MCF 10A (cell line): ENCODE data around the gene RTP5. TPM values are rescaled to one million over a fixed set of nuclear protein-coding genes. Genes with fewer than 3 reads are reported as not detected.

Experiments used
- BruUV-seq: library from RNA; stranded (reverse); fragments of 400-500 nt; replicated peaks from 2 replicates; lab custom pipeline; 2021; lab: Mats Ljungman, UMichigan
- CTCF ChIA-PET: fragments of 300-600 bp; sonication (Branson Sonifier 250); formaldehyde crosslinking; extraction: SDS; loops from one replicate; lab custom pipeline; 2021; ENCODE audit warnings: antibody characterized with exemption, inconsistent platforms; lab: Yijun Ruan, JAX
- POLR2A ChIA-PET: fragments of 300-600, 350-650 bp; sonication (Branson Sonifier 250); formaldehyde crosslinking; extraction: SDS; loops from one replicate; lab custom pipeline; 2020; ENCODE audit warnings: antibody characterized with exemption, inconsistent platforms; lab: Yijun Ruan, JAX
- DNase-seq: peaks from one replicate; pipeline ENCODE4 v3.0.0-alpha.2; 2018; ENCODE audit not compliant: unreplicated experiment
- H3K27ac Mint-ChIP-seq: one replicate; pipeline ENCODE4 v1.8.0; 2022; ENCODE audit warnings: mild to moderate bottlenecking, low read depth, mixed read lengths; ENCODE audit not compliant: unreplicated experiment
- H3K27me3 Mint-ChIP-seq: one replicate; pipeline ENCODE4 v1.8.0; 2022; ENCODE audit warnings: mixed read lengths; ENCODE audit not compliant: insufficient read depth, unreplicated experiment
- H3K36me3 Mint-ChIP-seq: one replicate; pipeline ENCODE4 v1.8.0; 2022; ENCODE audit warnings: mild to moderate bottlenecking, moderate library complexity, mixed read lengths; ENCODE audit not compliant: insufficient read depth, unreplicated experiment
- H3K4me1 Mint-ChIP-seq: one replicate; pipeline ENCODE4 v1.8.0; 2022; ENCODE audit warnings: mixed read lengths; ENCODE audit not compliant: insufficient read depth, unreplicated experiment
- H3K4me3 Mint-ChIP-seq: one replicate; pipeline ENCODE4 v1.8.0; 2022; ENCODE audit warnings: mild to moderate bottlenecking, moderate library complexity, mixed read lengths; ENCODE audit not compliant: unreplicated experiment
- H3K9me3 Mint-ChIP-seq: one replicate; pipeline ENCODE4 v1.8.0; 2022; ENCODE audit warnings: mixed read lengths; ENCODE audit not compliant: unreplicated experiment
- CTCF ChIP-seq: fragments of 200-600 bp; IDR thresholded peaks from one replicate; pipeline ENCODE4 v1.8.0; 2022; ENCODE audit warnings: antibody characterized with exemption, mild to moderate bottlenecking; ENCODE audit not compliant: unreplicated experiment
- intact Hi-C: fragments of 100-400 bp; cut with micrococcal nuclease; formaldehyde crosslinking; loops from 2 replicates; pipeline ENCODE4 v1.14.1; 2022
- total RNA-seq: library from RNA; stranded (reverse); gene quantifications from 2 replicates; pipeline ENCODE4 v1.2.3, GENCODE V29; 2022

RTP5 gene
- total RNA-seq, 1 experiment from 2014 or later: not detected

GRCh38 chr2:241910604-241911520 is 41.3 kb downstream of the RTP5 start:
- ChIA-PET POLR2A (no interaction called here), CTCF (no interaction called here)
- H3K4me1 Mint-ChIP-seq: no peaks in the 10 kb centered on the region
- TF ChIP-seq CTCF: no peak
- H3K27me3 Mint-ChIP-seq: peaks cover 38% of the 10 kb centered on the region
- no peak overlapping the region for H3K4me3 Mint-ChIP-seq
- DNase-seq: no peak
- H3K27ac Mint-ChIP-seq: no peak overlapping the region
- BruUV-seq: no TSS peak
- H3K36me3 Mint-ChIP-seq: no peaks in the 10 kb centered on the region
- no peaks in the 10 kb centered on the region for H3K9me3 Mint-ChIP-seq
- intact Hi-C loops: no loop called here

GRCh38 chr2:241911551-241911950 is 42.0 kb downstream of the RTP5 start:
- no peak for TF ChIP-seq CTCF
- POLR2A ChIA-PET: no interaction called here
- CTCF ChIA-PET: no interaction called here
- DNase-seq: no peak
- BruUV-seq: no TSS peak
- Mint-ChIP-seq H3K9me3 (no peaks in the 10 kb centered on the region), H3K27me3 (peaks cover 45% of the 10 kb centered on the region), H3K4me3 (no peak overlapping the region), H3K27ac (no peak overlapping the region), H3K4me1 (no peaks in the 10 kb centered on the region), H3K36me3 (no peaks in the 10 kb centered on the region)
- intact Hi-C loops: no loop called here

- TF ChIP-seq CTCF: no peak
- no peak overlapping the region for H3K27ac Mint-ChIP-seq
- no peaks in the 10 kb centered on the region for H3K4me1 Mint-ChIP-seq
- ChIA-PET POLR2A (no interaction called here), CTCF (no interaction called here)
- no TSS peak for BruUV-seq
- H3K4me3 Mint-ChIP-seq: no peak overlapping the region
- H3K27me3 Mint-ChIP-seq: peaks cover 49% of the 10 kb centered on the region
- no peaks in the 10 kb centered on the region for H3K36me3 Mint-ChIP-seq
- intact Hi-C loops: no loop called here
- no peak for DNase-seq
- no peaks in the 10 kb centered on the region for H3K9me3 Mint-ChIP-seq
These were observed 42.6 kb downstream of the RTP5 start for GRCh38 chr2:241912021-241912555.

GRCh38 chr2:241913703-241914102 is 44.2 kb downstream of the RTP5 start:
- Mint-ChIP-seq H3K27ac (no peak overlapping the region), H3K9me3 (no peaks in the 10 kb centered on the region), H3K36me3 (no peaks in the 10 kb centered on the region), H3K4me1 (no peaks in the 10 kb centered on the region), H3K27me3 (peaks cover 65% of the 10 kb centered on the region), H3K4me3 (no peak overlapping the region)
- ChIA-PET POLR2A (no interaction called here), CTCF (no interaction called here)
- no peak for DNase-seq
- TF ChIP-seq CTCF: no peak
- intact Hi-C loops: no loop called here
- BruUV-seq: no TSS peak
